Measurements from ENCODE around the gene MALAT1. TPM values are rescaled to one million over a fixed set of nuclear protein-coding genes. Genes with fewer than 3 reads are reported as not detected.

MALAT1 gene
- total and polyA plus RNA-seq, 2 of the 13 experiments (the other 11 are each of a cell fraction or from before 2014, with no cell fraction given), result 143 to 1,237 TPM

- WGBS (ENCODE audit: low lambda C conversion rate), result 16% methylated on average over 15 of the region's 15 CpGs
- CTCF ChIA-PET (ENCODE audit: low intra/inter-chr PET ratio, low total read pairs), result no interaction called here
- intact Hi-C loops (cut with micrococcal nuclease; ENCODE audit: unreplicated experiment), result no loop called here
Measured at GRCh38 chr11:65496304-65497140, 2.3 kb upstream of the MALAT1 start.

More at GRCh38 chr11:65496304-65497140, 2.3 kb upstream of the MALAT1 start:
- Histone ChIP-seq H3K4me2 (ENCODE audit: low read depth, low read length) (peak overlapping the region; percentile 96), H3K4me3 (replicated peaks in 1 of 3; ENCODE audit: insufficient read depth in 1 of 3, low read depth in 2 of 3, low read length in 3 of 3) (peak overlapping the region; percentile 42 to 71 (median 67)), H3K9me3 (ENCODE audit: low read length) (no peaks in the 10 kb centered on the region), H2AFZ (ENCODE audit: low read length) (no peak overlapping the region), H3K36me3 (replicated peaks in 1 of 2; ENCODE audit: control insufficient read depth in 1 of 2, insufficient read depth in 2 of 2, low read length in 2 of 2) (0 out of 5 replicates have a peak, but pooled peaks cover 0 to 2% of the 10 kb centered on the region in 2 experiments), H3K27me3 (ENCODE audit: control insufficient read depth in 1 of 2, insufficient read depth in 2 of 2, low read length in 2 of 2) (no peaks in the 10 kb centered on the region; a peak in 2 of 5 replicates), H4K20me1 (ENCODE audit: insufficient read depth, low read length) (peaks cover 18% of the 10 kb centered on the region), H3K27ac (ENCODE audit: extremely low read length, insufficient read depth, low read length) (peak overlapping the region; percentile 82), H3K9ac (ENCODE audit: insufficient read depth, low read depth, low read length) (peak overlapping the region; percentile 71), H3K79me2 (ENCODE audit: insufficient read depth, low read length) (peaks cover 40% of the 10 kb centered on the region), H3K4me1 (ENCODE audit: insufficient read depth, low read length) (peaks cover 46% of the 10 kb centered on the region)
- in situ Hi-C loops (cut with HindIII; ENCODE audit: extremely low pct_ligation_motif_present, low pct_unique_long_range_greater_than_20kb), result loop anchor here (5.0 kb wide), 1 partner anchor 74 kb away; the partner anchor contains the start of gene NEAT1
- ATAC-seq (peak; percentile 13), FAIRE-seq (no peak), DNase-seq (ENCODE audit: low spot score) (no peak)
- TF ChIP-seq HDAC6 (IDR thresholded peaks at IDR 0.05; ENCODE audit: low read depth, low read length) (no peak), ZNF564 (CRISPR knock-in tag; IDR thresholded peaks at IDR 0.05) (0 out of 2 replicates have a peak, but pooled peaks have one; percentile 5), ASH2L (IDR thresholded peaks at IDR 0.05; ENCODE audit: insufficient read length, low read depth, low read length) (peak; percentile 3), KLF9 (CRISPR knock-in tag; IDR thresholded peaks at IDR 0.05; ENCODE audit: low read depth) (peak; percentile 24; the same call in 1 of the 2 replicates), RERE (CRISPR knock-in tag; IDR thresholded peaks at IDR 0.05; ENCODE audit: low read depth) (no peak), HOXA9 (CRISPR knock-in tag; IDR thresholded peaks at IDR 0.05; ENCODE audit: borderline replicate concordance) (no peak), ZNF232 (CRISPR knock-in tag; IDR thresholded peaks at IDR 0.05; ENCODE audit: borderline replicate concordance) (0 out of 2 replicates have a peak, but pooled peaks have one; percentile 11), SUZ12 (IDR thresholded peaks at IDR 0.05; ENCODE audit: low read depth, low read length) (no peak), KDM2A (CRISPR knock-in tag; IDR thresholded peaks at IDR 0.05; ENCODE audit: borderline replicate concordance, low read depth) (0 out of 2 replicates have a peak, but pooled peaks have one; percentile 2), MEF2D (CRISPR knock-in tag; IDR thresholded peaks at IDR 0.05) (no peak), TFAP4 (IDR thresholded peaks at IDR 0.05; ENCODE audit: borderline replicate concordance, low read depth) (0 out of 2 replicates have a peak, but pooled peaks have one; percentile 18), SOX13 (IDR thresholded peaks at IDR 0.05) (no peak), SOX13 (CRISPR knock-in tag; conservative IDR thresholded peaks at IDR 0.05 in 1 of 2, IDR thresholded peaks at IDR 0.05 in 1 of 2) (no peak)
- POLR2A ChIA-PET, result interaction anchor here (0.6 to 27.3 kb wide), 30 partner anchors 8 to 1333 kb away, joined by 3 to 1590 read pairs (median 8); partner anchors contain the start of genes DPF2, NEAT1, PCNX3 and SCYL1
- no TSS peak for BruUV-seq (replicated peaks)

Measured in HepG2 (cell line).